ENCODE data around the gene NKAIN1.
"Not testable (repeated sequence)": the region's sequence is repeated elsewhere in the genome, so short reads cannot be mapped to it uniquely, and the experiment has no call there.

Gene NKAIN1

DNA sequence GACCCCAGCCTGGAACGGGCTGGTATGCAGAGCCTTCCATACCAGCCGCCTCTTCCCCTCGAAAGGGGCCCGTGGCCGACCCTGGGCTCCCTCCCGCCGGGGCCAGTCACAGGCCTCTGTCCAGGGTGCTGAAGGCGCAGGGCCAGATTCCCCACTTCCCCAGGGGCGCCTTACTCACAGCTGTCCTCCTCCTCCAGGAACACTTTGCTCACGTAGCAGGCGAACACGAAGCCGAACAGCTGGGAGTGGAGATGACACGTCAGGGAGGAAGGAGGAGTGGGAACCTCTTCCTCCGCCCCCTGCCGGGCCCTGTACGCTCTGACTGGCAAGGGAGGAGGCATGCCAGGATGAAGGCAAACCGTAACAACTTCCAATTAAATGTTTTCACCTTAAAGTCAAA lies 57.3 kb downstream of the NKAIN1 start:
- H3K4me1 ChIP-seq (ENCODE audit: insufficient read depth, low read length) = peaks cover 12% of the 10 kb centered on the region
- no peak overlapping the region for H3K27ac ChIP-seq (ENCODE audit: low read length)
- no peaks in the 10 kb centered on the region for H3K79me2 ChIP-seq (ENCODE audit: insufficient read depth, low read length)
- H2AFZ ChIP-seq (ENCODE audit: low read depth, low read length) = no peak overlapping the region
- H3K4me2 ChIP-seq (ENCODE audit: insufficient read depth, low read length) = no peak overlapping the region; the same call in 1 of the 2 replicates
- TF ChIP-seq, protein P1, sequence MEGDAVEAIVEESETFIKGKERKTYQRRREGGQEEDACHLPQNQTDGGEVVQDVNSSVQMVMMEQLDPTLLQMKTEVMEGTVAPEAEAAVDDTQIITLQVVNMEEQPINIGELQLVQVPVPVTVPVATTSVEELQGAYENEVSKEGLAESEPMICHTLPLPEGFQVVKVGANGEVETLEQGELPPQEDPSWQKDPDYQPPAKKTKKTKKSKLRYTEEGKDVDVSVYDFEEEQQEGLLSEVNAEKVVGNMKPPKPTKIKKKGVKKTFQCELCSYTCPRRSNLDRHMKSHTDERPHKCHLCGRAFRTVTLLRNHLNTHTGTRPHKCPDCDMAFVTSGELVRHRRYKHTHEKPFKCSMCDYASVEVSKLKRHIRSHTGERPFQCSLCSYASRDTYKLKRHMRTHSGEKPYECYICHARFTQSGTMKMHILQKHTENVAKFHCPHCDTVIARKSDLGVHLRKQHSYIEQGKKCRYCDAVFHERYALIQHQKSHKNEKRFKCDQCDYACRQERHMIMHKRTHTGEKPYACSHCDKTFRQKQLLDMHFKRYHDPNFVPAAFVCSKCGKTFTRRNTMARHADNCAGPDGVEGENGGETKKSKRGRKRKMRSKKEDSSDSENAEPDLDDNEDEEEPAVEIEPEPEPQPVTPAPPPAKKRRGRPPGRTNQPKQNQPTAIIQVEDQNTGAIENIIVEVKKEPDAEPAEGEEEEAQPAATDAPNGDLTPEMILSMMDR (IDR thresholded peaks at IDR 0.05; ENCODE audit: borderline replicate concordance, extremely low read depth, low read length, poor library complexity, severe bottlenecking) = peak; percentile 50
- no peak for TF ChIP-seq EZH2 (IDR thresholded peaks at IDR 0.05; ENCODE audit: borderline replicate concordance, low read depth, low read length, severe bottlenecking)
- DNase-seq (peak; percentile 76), ATAC-seq (ENCODE audit: insufficient read depth, low read depth) (peak; percentile 86)
- H3K9ac ChIP-seq (ENCODE audit: low read depth, low read length) = no peak overlapping the region
- no peak overlapping the region for H3K4me3 ChIP-seq (ENCODE audit: low read depth in 1 of 2, low read length in 2 of 2)
- no peaks in the 10 kb centered on the region for H3K9me3 ChIP-seq (ENCODE audit: insufficient read depth, low read length, severe bottlenecking)
- peaks cover 11% of the 10 kb centered on the region for H4K20me1 ChIP-seq (ENCODE audit: insufficient read depth, low read length)
- H3K36me3 ChIP-seq (ENCODE audit: insufficient read depth, low read length) = no peaks in the 10 kb centered on the region
- H3K27me3 ChIP-seq (ENCODE audit: insufficient read depth, low read length, poor library complexity) = peaks cover 3% of the 10 kb centered on the region

DNA sequence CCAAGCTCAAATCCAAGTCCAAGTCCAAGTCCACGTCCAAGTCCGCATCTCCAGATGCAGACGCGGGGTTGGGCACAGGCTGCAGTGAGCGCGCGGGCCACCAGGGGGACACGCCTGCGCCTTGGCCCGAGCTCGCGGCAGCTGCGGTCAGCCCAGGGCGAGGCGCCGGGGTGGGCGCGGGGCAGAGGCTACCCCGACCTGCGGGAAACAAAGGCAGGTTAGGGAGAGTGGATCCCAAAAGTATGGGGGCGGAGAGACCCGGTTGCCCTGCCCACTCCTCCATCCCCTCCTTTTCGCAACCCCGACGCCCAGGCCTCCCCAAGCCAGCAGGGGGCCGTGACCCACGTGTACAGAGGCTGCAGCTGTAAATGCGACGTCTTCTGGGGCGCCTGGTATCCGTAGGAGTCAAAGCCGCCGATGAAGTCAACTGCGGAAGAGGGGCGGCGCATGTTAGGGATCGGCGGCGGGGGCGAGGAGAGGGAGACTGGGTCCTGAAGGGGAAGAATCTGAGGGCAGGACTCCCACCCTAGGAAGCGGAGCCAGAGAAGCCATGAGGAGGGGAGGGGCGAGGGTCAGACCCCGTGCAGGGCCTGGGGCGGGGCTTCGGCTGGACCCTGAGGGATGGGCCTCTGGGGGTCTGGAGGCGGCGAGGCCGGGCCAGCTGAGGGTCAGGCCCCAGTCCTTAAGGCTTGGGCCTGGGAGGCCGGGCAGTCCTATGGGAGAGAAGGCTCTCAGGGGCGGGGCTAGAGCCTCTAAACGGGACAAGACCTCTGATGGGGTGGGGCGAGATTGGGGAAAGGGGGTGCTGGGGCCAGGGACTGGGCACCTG lies 58.0 kb downstream of the NKAIN1 start:
- TF ChIP-seq EZH2 (IDR thresholded peaks at IDR 0.05; ENCODE audit: borderline replicate concordance, low read depth, low read length, severe bottlenecking) = no peak
- TF ChIP-seq, protein P1 (IDR thresholded peaks at IDR 0.05; ENCODE audit: borderline replicate concordance, extremely low read depth, low read length, poor library complexity, severe bottlenecking) = peak; percentile 67

DNA sequence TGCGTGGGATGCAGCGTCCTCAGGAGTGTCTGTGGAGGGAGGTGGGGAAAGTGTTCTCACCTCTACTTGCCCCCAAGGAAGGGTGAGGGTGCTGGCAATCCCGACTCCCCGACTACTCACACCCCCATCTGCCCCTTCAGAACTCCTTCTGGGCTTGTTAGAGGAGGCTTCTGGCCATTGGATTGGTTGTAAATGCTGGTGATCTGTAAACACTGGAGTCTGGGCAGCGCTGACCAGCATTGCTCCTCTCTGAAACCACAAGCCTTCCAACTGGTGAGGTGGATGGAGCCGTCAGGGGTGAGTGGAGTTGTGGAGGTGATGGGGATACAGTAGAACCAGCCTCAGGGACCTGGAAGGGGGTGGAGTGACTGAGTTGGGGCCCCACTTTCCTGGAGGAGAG lies 59.3 kb downstream of the NKAIN1 start:
- no peak overlapping the region for H3K4me2 ChIP-seq (ENCODE audit: insufficient read depth, low read length)
- no peak overlapping the region for H3K9ac ChIP-seq (ENCODE audit: low read depth, low read length)
- H3K4me3 ChIP-seq (ENCODE audit: low read depth in 1 of 2, low read length in 2 of 2) = no peak overlapping the region
- H4K20me1 ChIP-seq (ENCODE audit: insufficient read depth, low read length) = peaks cover 8% of the 10 kb centered on the region
- no peak for TF ChIP-seq EZH2 (IDR thresholded peaks at IDR 0.05; ENCODE audit: borderline replicate concordance, low read depth, low read length, severe bottlenecking)
- TF ChIP-seq, protein P1 (IDR thresholded peaks at IDR 0.05; ENCODE audit: borderline replicate concordance, extremely low read depth, low read length, poor library complexity, severe bottlenecking) = no peak
- no peak overlapping the region for H2AFZ ChIP-seq (ENCODE audit: low read depth, low read length)
- H3K36me3 ChIP-seq (ENCODE audit: insufficient read depth, low read length) = no peaks in the 10 kb centered on the region
- peaks cover 12% of the 10 kb centered on the region for H3K4me1 ChIP-seq (ENCODE audit: insufficient read depth, low read length)
- no peaks in the 10 kb centered on the region for H3K79me2 ChIP-seq (ENCODE audit: insufficient read depth, low read length)
- ATAC-seq (ENCODE audit: insufficient read depth, low read depth) = no peak
- H3K27me3 ChIP-seq (ENCODE audit: insufficient read depth, low read length, poor library complexity) = peaks cover 3% of the 10 kb centered on the region
- no peaks in the 10 kb centered on the region for H3K9me3 ChIP-seq (ENCODE audit: insufficient read depth, low read length, severe bottlenecking)
- DNase-seq = no peak
- H3K27ac ChIP-seq (ENCODE audit: low read length) = no peak overlapping the region

More for the DNA sequence above, 58.0 kb downstream of the NKAIN1 start:
- Histone ChIP-seq H3K27ac (ENCODE audit: low read length) (no peak overlapping the region), H3K4me3 (ENCODE audit: low read depth in 1 of 2, low read length in 2 of 2) (no peak overlapping the region), H4K20me1 (ENCODE audit: insufficient read depth, low read length) (peaks cover 11% of the 10 kb centered on the region), H3K4me2 (ENCODE audit: insufficient read depth, low read length) (peak overlapping the region; percentile 2; the same call in 1 of the 2 replicates), H3K4me1 (ENCODE audit: insufficient read depth, low read length) (peaks cover 12% of the 10 kb centered on the region), H3K9me3 (ENCODE audit: insufficient read depth, low read length, severe bottlenecking) (no peaks in the 10 kb centered on the region), H3K9ac (ENCODE audit: low read depth, low read length) (no peak overlapping the region), H3K27me3 (ENCODE audit: insufficient read depth, low read length, poor library complexity) (peaks cover 3% of the 10 kb centered on the region), H3K36me3 (ENCODE audit: insufficient read depth, low read length) (no peaks in the 10 kb centered on the region), H3K79me2 (ENCODE audit: insufficient read depth, low read length) (no peaks in the 10 kb centered on the region), H2AFZ (ENCODE audit: low read depth, low read length) (no peak overlapping the region)
- ATAC-seq (ENCODE audit: insufficient read depth, low read depth) = peak; percentile 48; the same call in 2 of the 3 replicates
- peak; percentile 40 for DNase-seq

DNA sequence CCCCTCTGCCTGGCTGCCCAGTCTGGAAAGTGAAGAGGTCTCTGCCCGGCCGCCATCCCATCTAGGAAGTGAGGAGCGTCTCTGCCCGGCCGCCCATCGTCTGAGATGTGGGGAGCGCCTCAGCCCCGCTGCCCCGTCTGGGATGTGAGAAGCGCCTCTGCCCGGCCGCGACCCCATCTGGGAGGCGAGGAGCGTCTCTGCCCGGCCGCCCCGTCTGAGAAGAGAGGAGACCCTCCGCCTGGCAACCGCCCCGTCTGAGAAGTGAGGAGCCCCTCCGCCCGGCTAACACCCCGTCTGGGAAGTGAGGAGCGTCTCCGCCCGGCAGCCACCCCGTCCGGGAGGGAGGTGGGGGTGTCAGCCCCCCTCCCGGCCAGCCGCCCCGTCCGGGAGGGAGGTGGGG lies 63.4 kb downstream of the NKAIN1 start:
- not testable (repeated sequence) for H3K27ac ChIP-seq (ENCODE audit: low read length); ATAC-seq (ENCODE audit: insufficient read depth, low read depth); H3K9me3 ChIP-seq (ENCODE audit: insufficient read depth, low read length, severe bottlenecking); H3K4me2 ChIP-seq (ENCODE audit: insufficient read depth, low read length); H4K20me1 ChIP-seq (ENCODE audit: insufficient read depth, low read length); H3K36me3 ChIP-seq (ENCODE audit: insufficient read depth, low read length); H2AFZ ChIP-seq (ENCODE audit: low read depth, low read length); DNase-seq; H3K4me1 ChIP-seq (ENCODE audit: insufficient read depth, low read length); H3K9ac ChIP-seq (ENCODE audit: low read depth, low read length); H3K79me2 ChIP-seq (ENCODE audit: insufficient read depth, low read length); H3K4me3 ChIP-seq (ENCODE audit: low read depth in 1 of 2, low read length in 2 of 2); H3K27me3 ChIP-seq (ENCODE audit: insufficient read depth, low read length, poor library complexity)
